Transverse colon (tissue), 3 donors: ENCODE measurements around the gene ALDOA.

Source experiments
- CTCF ChIP-seq, 5 experiments: fragments of 200-600 bp in 3 of 5; fragments of 450-650 bp in 2 of 5; sonication (generic) in 3 of 5; IDR thresholded peaks; 1 replicate in 2 of 5; 2 replicates in 3 of 5; pipeline ENCODE4 v1.5.1; 2016 to 2017; ENCODE audit warnings: antibody characterized with exemption in 5 of 5, inconsistent platforms in 3 of 5, mild to moderate bottlenecking in 2 of 5, moderate library complexity in 1 of 5
- POLR2A ChIP-seq: fragments of 450-650 bp; IDR thresholded peaks from one replicate; pipeline ENCODE4 v1.6.1; 2016; ENCODE audit warnings: antibody characterized with exemption, mild to moderate bottlenecking, moderate library complexity

GRCh38 chr16:30030011-30030685, 35.4 kb upstream of the ALDOA start:
- no peak for TF ChIP-seq CTCF (IDR thresholded peaks at IDR 0.05)
- TF ChIP-seq POLR2A, result no peak
